ENCODE results near the gene IER5. TPM values are rescaled to one million over a fixed set of nuclear protein-coding genes. Genes with fewer than 3 reads are reported as not detected.

IER5 gene
- total RNA-seq, 1 experiment from 2014 or later, result 27.6 TPM

GRCh38 chr1:181133969-181134418, 45.5 kb downstream of the IER5 start:
- no peak for DNase-seq (ENCODE audit: low read depth)

- DNase-seq (ENCODE audit: low read depth), result peak; percentile 57
Measured at GRCh38 chr1:181134543-181135436, 46.3 kb downstream of the IER5 start.

- no peak for DNase-seq (ENCODE audit: low read depth)
Measured at GRCh38 chr1:181135437-181135731, 46.9 kb downstream of the IER5 start.

GRCh38 chr1:181135815-181136737, 47.6 kb downstream of the IER5 start:
- DNase-seq (ENCODE audit: low read depth), result peak; percentile 83

DNA sequence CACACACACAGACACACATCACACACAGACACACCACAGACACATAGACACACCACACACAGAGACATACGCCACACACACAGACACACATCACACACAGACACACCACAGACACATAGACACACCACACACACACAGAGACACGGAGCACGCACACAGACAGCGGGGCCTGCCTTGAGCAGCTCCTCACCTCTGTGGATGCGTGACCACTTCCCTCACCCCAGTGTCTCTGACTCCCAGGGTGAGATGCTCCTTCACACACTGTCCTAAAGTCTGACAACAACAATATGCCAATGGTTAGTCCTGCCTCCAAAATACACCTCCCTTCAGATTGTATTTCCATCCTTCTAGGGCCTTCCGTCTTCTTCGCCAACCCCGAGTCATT, 48.2 kb downstream of the IER5 start:
- no peak for DNase-seq (ENCODE audit: low read depth)

DNA sequence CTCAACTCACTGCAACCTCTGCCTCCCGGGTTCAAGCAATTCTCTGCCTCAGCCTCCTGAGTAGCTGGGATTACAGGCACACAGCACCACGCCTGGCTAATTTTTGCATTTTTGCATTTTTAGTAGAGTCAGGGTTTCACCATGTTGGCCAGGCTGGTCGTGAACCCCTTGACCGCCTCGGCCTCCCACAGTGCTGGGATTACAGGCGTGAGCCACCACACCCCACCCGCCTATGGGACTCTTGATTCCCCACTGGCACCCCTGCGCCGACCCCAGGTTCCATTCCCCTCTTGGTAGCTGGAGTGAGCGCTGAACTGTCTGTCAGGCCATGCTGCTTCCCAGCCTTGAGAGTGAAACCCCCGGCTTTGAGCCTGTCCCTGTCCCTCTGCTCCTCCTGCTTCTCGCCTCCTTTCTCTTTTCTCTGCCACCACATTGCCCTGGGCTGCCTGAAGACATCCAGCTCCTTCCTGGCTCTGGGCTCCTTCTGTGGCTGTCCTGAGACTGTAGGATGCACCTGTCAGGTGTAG, 48.8 kb downstream of the IER5 start:
- no peak for DNase-seq (ENCODE audit: low read depth)

GRCh38 chr1:181139631-181140061, 51.1 kb downstream of the IER5 start:
- DNase-seq (ENCODE audit: low read depth), result peak; percentile 84

- no peak for DNase-seq (ENCODE audit: low read depth)
Measured at GRCh38 chr1:181140398-181140797, 51.9 kb downstream of the IER5 start.

DNA sequence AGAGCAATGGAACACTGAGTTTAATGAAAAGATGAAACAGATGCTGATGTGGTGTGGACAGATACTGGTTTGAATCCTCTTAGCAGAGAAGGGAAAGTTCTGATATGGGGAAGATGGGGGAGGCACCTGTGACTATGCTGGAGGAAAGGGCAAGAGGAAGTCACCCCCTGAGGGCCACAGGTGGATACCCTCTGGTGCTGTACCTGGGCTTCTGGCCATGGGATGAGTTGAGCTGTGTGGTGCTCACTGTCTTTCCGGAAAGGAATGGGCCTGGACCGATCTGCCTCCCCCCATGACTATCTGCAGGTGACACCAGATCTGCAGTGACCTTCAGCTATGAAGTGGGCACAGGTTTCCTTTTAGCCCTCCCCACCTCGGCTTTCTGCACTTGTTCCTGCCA, 52.4 kb downstream of the IER5 start:
- DNase-seq (ENCODE audit: low read depth), result no peak

- DNase-seq (ENCODE audit: low read depth), result peak; percentile 81
Measured at GRCh38 chr1:181141431-181141910, 53.0 kb downstream of the IER5 start.

Other genes starting within 250 kb of the IER5 start
- 0.11 and 0.40 TPM in 2 replicates for gene KIAA1614, start 175.8 kb upstream of the IER5 start, total RNA-seq (2014; rRNA removed; shearing (Covaris generic))
- gene STX6, start 65.8 kb upstream of the IER5 start, total RNA-seq (2014; rRNA removed; shearing (Covaris generic)), result 12.6 and 15.2 TPM in 2 replicates
- gene MR1, start 54.7 kb upstream of the IER5 start, total RNA-seq (2014; rRNA removed; shearing (Covaris generic)), result 1.4 and 3.1 TPM in 2 replicates

All from HT1080 (cell line).